ENCODE data around the gene IQCF2. TPM values are rescaled to one million over a fixed set of nuclear protein-coding genes. Genes with fewer than 3 reads are reported as not detected.
"Not testable (repeated sequence)": the region's sequence is repeated elsewhere in the genome, so short reads cannot be mapped to it uniquely, and the experiment has no call there.

Gene IQCF2
- total RNA-seq, 1 donor from 2014 or later = not detected

GRCh38 chr3:51876186-51876585 lies 14.8 kb downstream of the IQCF2 start:
- DNase-seq (ENCODE audit: low read depth in 2 of 2) = no peak

GRCh38 chr3:51879937-51880336 lies 18.5 kb downstream of the IQCF2 start:
- no peak for DNase-seq (ENCODE audit: low read depth in 2 of 2)

GRCh38 chr3:51886447-51886846 lies 25.0 kb downstream of the IQCF2 start:
- DNase-seq (ENCODE audit: low read depth in 2 of 2) = no peak

GRCh38 chr3:51887620-51888019 lies 26.2 kb downstream of the IQCF2 start:
- DNase-seq (ENCODE audit: low read depth in 2 of 2) = no peak

- DNase-seq (ENCODE audit: low read depth in 2 of 2) = no peak
Measured at GRCh38 chr3:51888463-51889105, 27.2 kb downstream of the IQCF2 start.

- DNase-seq (ENCODE audit: low read depth in 2 of 2) = no peak
Measured at GRCh38 chr3:51891242-51892039, 30.0 kb downstream of the IQCF2 start.

GRCh38 chr3:51894391-51894790 lies 33.0 kb downstream of the IQCF2 start:
- DNase-seq (ENCODE audit: low read depth in 2 of 2) = no peak

- no peak for DNase-seq (ENCODE audit: low read depth in 2 of 2)
Measured at GRCh38 chr3:51894939-51895338, 33.5 kb downstream of the IQCF2 start.

- DNase-seq (ENCODE audit: low read depth in 2 of 2) = no peak
Measured at GRCh38 chr3:51896607-51897305, 35.3 kb downstream of the IQCF2 start.

- DNase-seq (ENCODE audit: low read depth in 2 of 2) = no peak
Measured at GRCh38 chr3:51897391-51897790, 36.0 kb downstream of the IQCF2 start.

- not testable (repeated sequence) for DNase-seq (ENCODE audit: low read depth in 2 of 2)
Measured at GRCh38 chr3:51900043-51900442, 38.6 kb downstream of the IQCF2 start.

- not testable (repeated sequence) for DNase-seq (ENCODE audit: low read depth in 2 of 2)
Measured at GRCh38 chr3:51902361-51902760, 40.9 kb downstream of the IQCF2 start.

- no peak for DNase-seq (ENCODE audit: low read depth in 2 of 2)
Measured at GRCh38 chr3:51904034-51904823, 42.8 kb downstream of the IQCF2 start.

GRCh38 chr3:51908026-51908425 lies 46.6 kb downstream of the IQCF2 start:
- DNase-seq (ENCODE audit: low read depth in 2 of 2) = no peak

Other genes with a start within 250 kb of the IQCF2 start
- 36.4 and 57.1 TPM in 2 replicates for gene TEX264, start 190.4 kb upstream of the IQCF2 start, total RNA-seq
- under 0.01 TPM in 2 replicates for gene GRM2, start 154.5 kb upstream of the IQCF2 start, total RNA-seq
- gene IQCF6, start 82.4 kb upstream of the IQCF2 start, total RNA-seq = not detected in 2 replicates
- not detected in 2 replicates for gene IQCF5, start 14.0 kb downstream of the IQCF2 start, total RNA-seq
- gene IQCF1, start 41.7 kb downstream of the IQCF2 start, total RNA-seq = not detected in 2 replicates
- gene RRP9, start 80.3 kb downstream of the IQCF2 start, total RNA-seq = 11.1 and 18.5 TPM in 2 replicates
- gene PARP3, start 80.7 kb downstream of the IQCF2 start, total RNA-seq = 4.6 and 7.4 TPM in 2 replicates
- not detected in 2 replicates for gene GPR62, start 93.8 kb downstream of the IQCF2 start, total RNA-seq
- gene PCBP4, start 105.8 kb downstream of the IQCF2 start, total RNA-seq = 15.0 and 19.2 TPM in 2 replicates
- gene ABHD14B, start 112.4 kb downstream of the IQCF2 start, total RNA-seq = 10.0 and 16.7 TPM in 2 replicates
- gene ABHD14A, start 113.4 kb downstream of the IQCF2 start, total RNA-seq = 3.1 and 3.4 TPM in 2 replicates
- 10.7 and 22.2 TPM in 2 replicates for gene ACY1, start 121.9 kb downstream of the IQCF2 start, total RNA-seq
- gene RPL29, start 134.3 kb downstream of the IQCF2 start, total RNA-seq = 760 and 1,004 TPM in 2 replicates
- 5.4 and 6.2 TPM in 2 replicates for gene DUSP7, start 195.0 kb downstream of the IQCF2 start, total RNA-seq

Measured in lung microvascular endothelial cell (primary cell).